Fibroblast of the aortic adventitia (primary cell): ENCODE data around the gene IL1RAPL2. TPM values are rescaled to one million over a fixed set of nuclear protein-coding genes. Genes with fewer than 3 reads are reported as not detected.

Source experiments
- DNase-seq: peaks from one replicate; pipeline ENCODE4 v3.0.0-alpha.2; 2010; ENCODE audit warnings: low read depth
- H3K4me3 ChIP-seq: 2 replicates; pipeline ENCODE4 v1.5.1; 2011; ENCODE audit warnings: low read depth, mild to moderate bottlenecking, control low read depth, low read length, moderate library complexity
- CTCF ChIP-seq: IDR thresholded peaks from 2 replicates; pipeline ENCODE4 v1.5.1; 2011; ENCODE audit warnings: mild to moderate bottlenecking, low read length, control low read depth, inconsistent platforms; ENCODE audit not compliant: insufficient read depth
- total RNA-seq: library from RNA; depleted of rRNA; stranded (reverse); fragments of >200 nt; gene quantifications from 2 replicates; pipeline ENCODE4 v1.2.3, GENCODE V29; 2012; ENCODE audit warnings: low replicate concordance

The IL1RAPL2 gene
- total RNA-seq, 1 donor = 0.27 TPM

- TF ChIP-seq CTCF = no peak
- DNase-seq = no peak
- no peak overlapping the region for H3K4me3 ChIP-seq
These were observed 1128.8 kb downstream of the IL1RAPL2 start for GRCh38 chrX:105694839-105695238.

GRCh38 chrX:105695451-105695850 lies 1129.5 kb downstream of the IL1RAPL2 start:
- no peak overlapping the region for H3K4me3 ChIP-seq
- DNase-seq = peak; percentile 7
- no peak for TF ChIP-seq CTCF

- H3K4me3 ChIP-seq = no peak overlapping the region
- no peak for DNase-seq
- no peak for TF ChIP-seq CTCF
These were observed 1130.9 kb downstream of the IL1RAPL2 start for GRCh38 chrX:105696870-105697269.

GRCh38 chrX:105697984-105698781 lies 1132.2 kb downstream of the IL1RAPL2 start:
- H3K4me3 ChIP-seq = no peak overlapping the region
- no peak for TF ChIP-seq CTCF
- DNase-seq = no peak

- H3K4me3 ChIP-seq = no peak overlapping the region
- no peak for TF ChIP-seq CTCF
- no peak for DNase-seq
These were observed 1134.3 kb downstream of the IL1RAPL2 start for GRCh38 chrX:105700331-105700730.

- DNase-seq = peak; percentile 6
- TF ChIP-seq CTCF = peak; percentile 26
- H3K4me3 ChIP-seq = no peak overlapping the region
These were observed 1135.5 kb downstream of the IL1RAPL2 start for GRCh38 chrX:105701310-105702052.
